GM10266 (cell line): ENCODE measurements around the gene LRFN5.
"Not testable (repeated sequence)": the region's sequence is repeated elsewhere in the genome, so short reads cannot be mapped to it uniquely, and the experiment has no call there.

Experiments used
- DNase-seq: peaks from one replicate; pipeline ENCODE4 v3.0.0; 2012; ENCODE audit errors: extremely low spot score
- TF ChIP-seq, protein P1 (sequence below): IDR thresholded peaks from 2 replicates; pipeline ENCODE4 v1.5.1; 2012; ENCODE audit warnings: mild to moderate bottlenecking, low read depth; ENCODE audit not compliant: control insufficient read depth, insufficient read depth; ENCODE audit errors: missing control alignments

Gene LRFN5

DNA sequence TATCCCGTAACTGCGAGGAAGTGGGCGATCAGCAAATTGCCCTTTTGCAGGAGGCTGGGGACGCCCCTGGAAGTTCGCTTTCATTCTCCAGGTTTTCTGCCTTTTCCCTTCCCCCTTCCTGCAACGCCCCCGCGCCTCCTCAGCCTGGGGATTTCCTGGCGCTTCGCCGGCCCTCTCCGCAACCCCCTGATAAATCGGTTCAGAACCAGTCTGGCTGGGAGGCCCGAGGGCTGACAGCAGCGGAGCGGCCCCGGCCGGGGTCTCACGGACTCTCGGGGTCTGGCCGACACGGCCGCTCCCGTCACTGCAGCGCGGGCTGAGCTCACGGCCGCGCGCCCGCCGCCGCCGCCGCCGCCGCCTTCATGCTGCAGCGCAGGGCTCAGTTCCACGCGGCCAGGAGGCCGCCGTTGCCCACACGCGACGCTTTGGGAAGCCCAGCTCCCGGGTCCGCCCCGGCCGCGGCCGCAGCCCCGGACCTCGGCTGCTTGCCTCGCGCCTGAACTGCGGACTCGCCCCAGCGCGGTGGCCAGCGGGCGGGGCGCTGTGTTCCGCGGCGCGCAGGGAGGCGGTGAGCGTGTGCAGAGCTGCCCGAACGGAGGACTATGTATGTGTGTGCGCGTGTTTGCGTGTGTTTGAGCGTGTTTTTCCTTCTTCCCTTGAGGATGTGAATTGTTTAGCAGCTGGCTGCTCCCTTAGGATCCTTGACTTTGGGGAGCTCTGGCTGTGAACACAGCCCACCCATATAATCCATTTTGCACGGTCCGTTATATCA is at the start of gene LRFN5:
TSS of gene LRFN5 (plus strand) at position 345 of the 772 bp plus-strand sequence.
- DNase-seq = peak; percentile 47
- TF ChIP-seq, protein P1, sequence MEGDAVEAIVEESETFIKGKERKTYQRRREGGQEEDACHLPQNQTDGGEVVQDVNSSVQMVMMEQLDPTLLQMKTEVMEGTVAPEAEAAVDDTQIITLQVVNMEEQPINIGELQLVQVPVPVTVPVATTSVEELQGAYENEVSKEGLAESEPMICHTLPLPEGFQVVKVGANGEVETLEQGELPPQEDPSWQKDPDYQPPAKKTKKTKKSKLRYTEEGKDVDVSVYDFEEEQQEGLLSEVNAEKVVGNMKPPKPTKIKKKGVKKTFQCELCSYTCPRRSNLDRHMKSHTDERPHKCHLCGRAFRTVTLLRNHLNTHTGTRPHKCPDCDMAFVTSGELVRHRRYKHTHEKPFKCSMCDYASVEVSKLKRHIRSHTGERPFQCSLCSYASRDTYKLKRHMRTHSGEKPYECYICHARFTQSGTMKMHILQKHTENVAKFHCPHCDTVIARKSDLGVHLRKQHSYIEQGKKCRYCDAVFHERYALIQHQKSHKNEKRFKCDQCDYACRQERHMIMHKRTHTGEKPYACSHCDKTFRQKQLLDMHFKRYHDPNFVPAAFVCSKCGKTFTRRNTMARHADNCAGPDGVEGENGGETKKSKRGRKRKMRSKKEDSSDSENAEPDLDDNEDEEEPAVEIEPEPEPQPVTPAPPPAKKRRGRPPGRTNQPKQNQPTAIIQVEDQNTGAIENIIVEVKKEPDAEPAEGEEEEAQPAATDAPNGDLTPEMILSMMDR = no peak

DNA sequence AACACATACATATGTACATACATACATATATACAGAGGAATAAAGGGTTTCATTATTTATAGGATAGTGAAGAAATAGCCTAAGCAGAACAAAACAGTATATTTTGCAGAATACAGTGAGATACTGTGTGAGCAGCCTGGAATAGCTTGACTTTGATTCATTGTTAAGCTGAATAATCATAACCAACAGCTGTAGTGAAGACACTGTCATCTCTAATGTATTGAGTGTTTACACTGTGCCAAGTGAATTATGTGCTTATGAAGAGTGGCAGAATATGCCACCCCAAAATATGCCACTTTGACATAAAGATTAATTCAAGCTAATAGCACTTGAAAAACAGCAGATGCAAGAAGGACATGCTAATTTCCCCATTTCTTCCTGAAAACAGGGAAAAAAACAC is 48.2 kb upstream of the LRFN5 start:
- no peak for DNase-seq
- TF ChIP-seq, protein P1 = no peak

DNA sequence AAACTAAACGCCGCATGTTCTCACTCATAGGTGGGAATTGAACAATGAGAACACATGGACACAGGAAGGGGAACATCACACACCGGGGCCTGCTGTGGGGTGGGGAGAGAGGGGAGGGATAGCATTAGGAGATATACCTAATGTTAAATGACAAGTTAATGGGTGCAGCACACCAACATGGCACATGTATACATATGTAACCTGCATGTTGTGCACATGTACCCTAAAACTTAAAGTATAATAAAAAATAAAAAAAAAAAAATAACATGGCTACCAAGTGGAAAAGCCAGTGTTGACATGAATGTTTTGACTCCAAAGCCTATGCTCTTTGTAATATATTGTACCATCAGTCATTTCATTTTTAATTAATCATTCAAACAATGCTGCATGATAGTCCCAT is 39.8 kb upstream of the LRFN5 start:
- not testable (repeated sequence) for DNase-seq

DNA sequence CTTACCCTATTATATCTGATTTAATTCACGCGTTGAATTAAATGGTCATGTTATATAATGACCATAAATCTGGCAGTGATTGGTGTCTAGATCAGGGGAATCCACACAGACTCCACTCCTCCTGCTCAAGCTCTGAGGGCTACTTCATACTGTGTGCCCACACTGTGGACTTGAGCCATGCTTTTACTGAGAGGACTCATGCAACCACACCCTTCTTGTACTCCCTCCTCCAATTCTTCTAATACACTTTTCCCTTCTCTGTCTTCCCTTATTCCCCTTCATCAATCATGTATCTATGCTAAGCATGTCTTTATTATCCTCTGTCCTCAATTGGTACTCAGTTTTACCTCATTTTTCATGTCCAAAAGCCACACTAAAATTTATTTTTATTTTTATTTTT is 37.7 kb upstream of the LRFN5 start:
- TF ChIP-seq, protein P1 = no peak
- DNase-seq = no peak

DNA sequence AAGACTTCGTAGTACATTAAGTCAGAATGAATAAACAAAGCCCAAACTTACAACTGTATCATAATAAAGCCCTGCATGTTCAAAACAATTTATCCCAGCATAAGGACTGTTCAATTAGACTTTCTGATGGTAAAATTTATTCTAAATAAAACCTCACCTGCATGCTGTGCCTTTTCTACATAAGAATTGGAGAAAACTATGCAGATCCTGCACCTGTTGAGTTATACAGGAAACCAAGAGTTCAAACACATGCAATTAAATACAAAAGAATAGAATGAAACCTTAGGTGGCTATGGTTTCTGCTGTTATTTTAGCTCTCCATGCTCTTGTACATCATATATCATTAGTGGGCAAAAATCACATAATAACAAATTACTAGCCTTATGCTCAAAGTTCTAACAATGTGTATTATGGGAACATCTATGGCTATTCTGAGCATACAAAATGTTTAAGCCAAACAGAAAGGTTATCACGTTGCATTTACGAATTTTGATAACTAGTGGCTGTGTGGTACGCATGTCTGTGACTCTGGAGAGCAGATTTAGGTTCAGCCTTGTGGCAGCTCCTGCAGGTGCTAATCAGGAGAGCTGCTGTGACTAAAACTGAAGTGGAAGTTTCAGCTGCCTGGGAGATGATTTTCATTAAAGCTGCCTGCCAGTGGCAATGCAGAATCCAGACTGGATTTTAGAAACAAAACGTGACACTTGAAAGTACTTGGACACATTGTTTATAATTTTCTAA is 36.1 kb upstream of the LRFN5 start:
- DNase-seq = no peak
- TF ChIP-seq, protein P1 = no peak

DNA sequence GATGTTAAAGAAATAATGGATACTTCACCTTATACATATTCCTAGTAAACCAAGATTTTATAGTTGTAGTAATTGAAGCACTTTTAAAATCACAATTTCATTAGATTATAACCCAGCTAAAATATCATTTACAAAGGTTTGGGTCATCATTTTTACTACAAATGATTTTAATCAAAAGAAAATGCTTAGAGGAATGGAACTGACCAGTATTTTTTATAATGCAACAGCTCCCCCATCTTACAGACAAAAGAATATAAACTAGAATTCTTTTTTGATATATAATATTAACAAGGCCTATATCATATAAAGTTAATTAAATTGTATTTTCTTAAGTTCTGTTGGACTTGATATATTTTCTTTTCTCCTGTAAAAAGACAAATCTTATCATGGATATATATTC is 20.4 kb upstream of the LRFN5 start:
- TF ChIP-seq, protein P1 = no peak
- no peak for DNase-seq

DNA sequence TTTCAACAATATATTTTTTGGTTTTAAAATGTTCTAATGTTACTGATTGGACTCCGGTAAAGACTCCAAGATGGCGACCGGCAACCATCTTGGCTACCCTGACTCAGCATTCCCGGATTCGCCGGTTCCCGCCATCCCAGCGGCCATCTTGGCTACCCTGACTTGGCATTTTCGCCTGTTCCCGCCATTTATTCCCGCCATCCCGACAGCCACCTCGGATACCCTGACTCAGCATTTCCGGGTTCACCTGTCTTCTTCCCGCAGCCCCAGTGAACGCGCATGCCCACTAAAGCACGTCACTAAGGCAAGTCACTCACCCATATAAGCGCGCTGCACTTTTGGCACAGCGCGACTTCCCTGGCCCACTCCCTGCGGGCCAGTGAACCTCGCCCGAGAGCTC is 9.0 kb upstream of the LRFN5 start:
- TF ChIP-seq, protein P1 = no peak
- DNase-seq = no peak

DNA sequence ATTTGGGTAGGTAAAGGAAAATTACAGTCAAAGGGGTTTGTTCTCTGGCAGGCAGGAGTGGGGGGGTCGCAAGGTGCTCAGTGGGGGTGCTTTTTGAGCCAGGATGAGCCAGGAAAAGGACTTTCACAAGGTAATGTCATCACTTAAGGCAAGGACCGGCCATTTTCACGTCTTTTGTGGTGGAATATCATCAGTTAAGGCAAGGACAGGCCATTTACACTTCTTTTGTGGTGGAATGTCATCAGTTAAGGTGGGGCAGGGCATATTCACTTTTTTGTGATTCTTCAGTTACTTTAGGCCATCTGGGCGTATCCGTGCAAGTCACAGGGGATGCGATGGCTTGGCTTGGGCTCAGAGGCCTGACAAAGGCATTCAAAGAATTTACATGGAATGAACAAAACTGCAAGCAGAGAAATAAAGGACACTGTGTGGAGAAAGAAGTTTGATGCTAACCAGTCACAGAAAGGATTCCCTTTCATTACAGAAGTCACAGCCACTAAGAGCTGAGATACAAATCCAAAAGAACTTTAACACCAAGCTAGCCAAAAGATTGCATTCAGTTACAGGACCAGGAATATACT is 6.8 kb upstream of the LRFN5 start:
- not testable (repeated sequence) for DNase-seq
